ENCODE results near the gene LY6G6D.

GRCh38 chr6:31687860-31688693 lies 27.1 kb upstream of the LY6G6D start:
- no peak for TF ChIP-seq CTCF (IDR thresholded peaks at IDR 0.05; ENCODE audit: low read depth, low read length)
- TF ChIP-seq EZH2phosphoT487 (IDR thresholded peaks at IDR 0.05; ENCODE audit: low read depth) = no peak

Measured in OCI-LY3 (cell line).